Progenitor cell of endocrine pancreas (in vitro differentiated cells): ENCODE data around the gene ELL3. TPM values are rescaled to one million over a fixed set of nuclear protein-coding genes. Genes with fewer than 3 reads are reported as not detected.

Experiments used
- DNase-seq: peaks from one replicate; pipeline ENCODE4 v3.0.0; 2021; ENCODE audit warnings: low spot score; ENCODE audit not compliant: unreplicated experiment
- H3K27ac Mint-ChIP-seq: 2 replicates; pipeline ENCODE4 v1.8.0; 2021; ENCODE audit warnings: mild to moderate bottlenecking, moderate library complexity, mixed read lengths
- H3K27me3 Mint-ChIP-seq: 2 replicates; pipeline ENCODE4 v1.8.0; 2021; ENCODE audit warnings: mixed read lengths
- H3K36me3 Mint-ChIP-seq: 2 replicates; pipeline ENCODE4 v1.8.0; 2022; ENCODE audit warnings: mixed read lengths; ENCODE audit not compliant: insufficient read depth
- H3K4me1 Mint-ChIP-seq: 2 replicates; pipeline ENCODE4 v1.8.0; 2021; ENCODE audit warnings: low read depth, mixed read lengths
- H3K4me3 Mint-ChIP-seq: 2 replicates; pipeline ENCODE4 v1.8.0; 2021; ENCODE audit warnings: low read depth, mild to moderate bottlenecking, moderate library complexity, mixed read lengths
- H3K9me3 Mint-ChIP-seq: 2 replicates; pipeline ENCODE4 v1.8.0; 2021; ENCODE audit warnings: low read depth, mixed read lengths
- total RNA-seq: library from RNA; stranded (reverse); gene quantifications from 2 replicates; pipeline ENCODE4 v1.2.1, GENCODE V29; 2021
- TF ChIP-seq, protein P1 (sequence below): fragments of 200-600 bp; sonication (generic); IDR thresholded peaks from one replicate; pipeline ENCODE4 v1.5.0; 2021; ENCODE audit warnings: antibody characterized with exemption, mild to moderate bottlenecking; ENCODE audit not compliant: unreplicated experiment

ELL3 gene
- total RNA-seq, 1 donor from 2014 or later = 2.1 TPM

DNA sequence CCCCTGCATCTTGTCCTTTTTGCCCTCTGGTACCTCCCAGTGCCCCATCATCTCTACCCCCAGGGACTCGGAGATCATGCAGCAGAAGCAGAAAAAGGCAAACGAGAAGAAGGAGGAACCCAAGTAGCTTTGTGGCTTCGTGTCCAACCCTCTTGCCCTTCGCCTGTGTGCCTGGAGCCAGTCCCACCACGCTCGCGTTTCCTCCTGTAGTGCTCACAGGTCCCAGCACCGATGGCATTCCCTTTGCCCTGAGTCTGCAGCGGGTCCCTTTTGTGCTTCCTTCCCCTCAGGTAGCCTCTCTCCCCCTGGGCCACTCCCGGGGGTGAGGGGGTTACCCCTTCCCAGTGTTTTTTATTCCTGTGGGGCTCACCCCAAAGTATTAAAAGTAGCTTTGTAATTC is 16.9 kb upstream of the ELL3 start:
- Mint-ChIP-seq H3K27ac (peak overlapping the region; percentile 100), H3K9me3 (no peaks in the 10 kb centered on the region), H3K36me3 (peaks cover 13% of the 10 kb centered on the region), H3K4me1 (peaks cover 23% of the 10 kb centered on the region), H3K27me3 (no peaks in the 10 kb centered on the region), H3K4me3 (peak overlapping the region; percentile 96)
- TF ChIP-seq, protein P1, sequence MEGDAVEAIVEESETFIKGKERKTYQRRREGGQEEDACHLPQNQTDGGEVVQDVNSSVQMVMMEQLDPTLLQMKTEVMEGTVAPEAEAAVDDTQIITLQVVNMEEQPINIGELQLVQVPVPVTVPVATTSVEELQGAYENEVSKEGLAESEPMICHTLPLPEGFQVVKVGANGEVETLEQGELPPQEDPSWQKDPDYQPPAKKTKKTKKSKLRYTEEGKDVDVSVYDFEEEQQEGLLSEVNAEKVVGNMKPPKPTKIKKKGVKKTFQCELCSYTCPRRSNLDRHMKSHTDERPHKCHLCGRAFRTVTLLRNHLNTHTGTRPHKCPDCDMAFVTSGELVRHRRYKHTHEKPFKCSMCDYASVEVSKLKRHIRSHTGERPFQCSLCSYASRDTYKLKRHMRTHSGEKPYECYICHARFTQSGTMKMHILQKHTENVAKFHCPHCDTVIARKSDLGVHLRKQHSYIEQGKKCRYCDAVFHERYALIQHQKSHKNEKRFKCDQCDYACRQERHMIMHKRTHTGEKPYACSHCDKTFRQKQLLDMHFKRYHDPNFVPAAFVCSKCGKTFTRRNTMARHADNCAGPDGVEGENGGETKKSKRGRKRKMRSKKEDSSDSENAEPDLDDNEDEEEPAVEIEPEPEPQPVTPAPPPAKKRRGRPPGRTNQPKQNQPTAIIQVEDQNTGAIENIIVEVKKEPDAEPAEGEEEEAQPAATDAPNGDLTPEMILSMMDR = no peak
- no peak for DNase-seq

- TF ChIP-seq, protein P1 = no peak
- no peaks in the 10 kb centered on the region for H3K27me3 Mint-ChIP-seq
- H3K9me3 Mint-ChIP-seq = no peaks in the 10 kb centered on the region
- no peak for DNase-seq
- peak overlapping the region; percentile 100 for H3K27ac Mint-ChIP-seq
- peaks cover 10% of the 10 kb centered on the region for H3K36me3 Mint-ChIP-seq
- H3K4me1 Mint-ChIP-seq = peaks cover 21% of the 10 kb centered on the region
- H3K4me3 Mint-ChIP-seq = peak overlapping the region; percentile 96
Measured at GRCh38 chr15:43792761-43793476, 16.2 kb upstream of the ELL3 start.

GRCh38 chr15:43791993-43792760 is 15.4 kb upstream of the ELL3 start, which contains the start of gene SERF2:
SERF2 (plus strand) TSS chr15:43792320; CDS start chr15:43792377, 57 bp downstream.
- Mint-ChIP-seq H3K27me3 (no peaks in the 10 kb centered on the region), H3K36me3 (peaks cover 10% of the 10 kb centered on the region), H3K4me1 (peaks cover 21% of the 10 kb centered on the region), H3K9me3 (no peaks in the 10 kb centered on the region), H3K27ac (peak within 1 kb of the TSS; percentile 100), H3K4me3 (peak within 1 kb of the TSS; percentile 96)
- peak; percentile 100 for DNase-seq
- TF ChIP-seq, protein P1 = no peak

DNA sequence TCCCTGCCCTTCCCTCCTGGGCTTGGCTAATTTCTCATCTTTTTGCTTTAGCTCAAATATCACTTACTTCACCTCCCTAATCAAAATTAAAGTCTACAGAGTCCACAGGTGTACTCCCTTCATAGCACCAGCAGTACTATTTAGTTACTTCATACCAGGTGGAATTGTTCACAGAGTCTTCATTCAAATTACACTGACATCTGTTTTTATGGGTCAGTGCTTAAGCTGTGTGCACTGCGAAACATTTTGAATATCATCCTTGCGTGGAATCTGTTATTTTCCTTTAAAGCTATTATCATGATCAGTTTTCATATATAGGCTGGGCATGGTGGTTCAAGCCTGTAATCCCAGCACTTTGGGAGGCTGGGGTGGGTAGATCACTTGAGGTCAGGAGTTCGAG is 12.6 kb upstream of the ELL3 start:
- H3K27me3 Mint-ChIP-seq = no peaks in the 10 kb centered on the region
- TF ChIP-seq, protein P1 = no peak
- no peak for DNase-seq
- peaks cover 16% of the 10 kb centered on the region for H3K4me1 Mint-ChIP-seq
- no peaks in the 10 kb centered on the region for H3K9me3 Mint-ChIP-seq
- H3K27ac Mint-ChIP-seq = peak overlapping the region; percentile 63
- H3K4me3 Mint-ChIP-seq = no peak overlapping the region
- peaks cover 4% of the 10 kb centered on the region for H3K36me3 Mint-ChIP-seq

GRCh38 chr15:43779016-43779415 is 2.2 kb upstream of the ELL3 start:
- peaks cover 12% of the 10 kb centered on the region for H3K27me3 Mint-ChIP-seq
- no peak for DNase-seq
- peaks cover 2% of the 10 kb centered on the region for H3K36me3 Mint-ChIP-seq
- H3K9me3 Mint-ChIP-seq = no peaks in the 10 kb centered on the region
- H3K27ac Mint-ChIP-seq = no peak overlapping the region
- TF ChIP-seq, protein P1 = no peak
- H3K4me3 Mint-ChIP-seq = no peak overlapping the region
- H3K4me1 Mint-ChIP-seq = peaks cover 2% of the 10 kb centered on the region
